Measurements from ENCODE around the gene COL25A1.

The COL25A1 gene

DNA sequence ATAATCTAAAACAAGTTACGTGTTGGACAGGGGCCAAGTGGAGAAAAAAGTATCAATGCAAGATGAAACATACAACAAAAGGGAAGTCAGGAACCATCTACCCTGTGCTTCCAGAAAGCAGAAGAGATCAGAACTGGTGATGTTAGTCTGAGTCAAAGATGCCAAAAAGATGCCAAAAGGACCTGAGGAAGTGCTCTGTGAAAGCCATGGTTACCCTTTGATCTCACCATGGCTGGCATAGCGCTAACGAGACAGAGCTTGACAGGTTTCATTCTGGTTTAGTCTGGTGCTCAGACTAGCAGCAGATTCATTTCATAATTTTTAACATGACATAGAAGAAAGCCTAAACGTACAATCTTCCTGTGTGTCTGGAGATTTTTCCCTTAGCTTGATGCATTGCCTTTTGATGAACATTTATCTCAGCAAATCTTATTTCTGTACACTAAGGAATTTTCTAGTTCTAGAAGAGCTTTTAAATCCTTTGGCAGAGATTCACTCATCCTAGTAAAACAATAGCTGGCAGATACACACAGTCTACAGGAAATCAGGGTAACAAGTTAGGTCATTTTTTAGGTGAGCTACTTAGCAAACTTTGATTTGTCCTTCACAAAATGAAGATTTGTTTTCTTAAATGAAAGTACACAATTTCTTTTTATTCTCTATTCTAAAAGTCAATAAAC is 87.7 kb downstream of the COL25A1 start:
- DNase-seq (ENCODE audit: low read depth), result no peak

DNA sequence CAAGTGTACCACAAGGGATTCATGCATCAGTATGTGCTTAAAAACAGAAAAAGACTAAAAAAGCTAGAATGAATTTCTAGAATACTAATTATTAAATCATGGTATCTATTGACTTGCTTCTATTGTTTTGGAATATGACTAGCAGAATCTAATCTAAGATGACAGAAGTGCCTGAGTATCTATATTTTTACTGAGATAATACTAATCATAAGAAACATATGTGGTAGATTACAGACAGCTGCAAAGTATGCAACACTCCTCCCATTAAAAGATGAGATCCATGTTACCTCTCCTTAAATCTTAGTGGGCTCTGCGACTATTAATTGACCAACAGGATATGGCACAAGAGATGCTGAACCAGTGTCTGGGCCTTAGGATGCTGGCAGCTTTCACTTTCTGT is 89.4 kb downstream of the COL25A1 start:
- no peak for DNase-seq (ENCODE audit: low read depth)

DNA sequence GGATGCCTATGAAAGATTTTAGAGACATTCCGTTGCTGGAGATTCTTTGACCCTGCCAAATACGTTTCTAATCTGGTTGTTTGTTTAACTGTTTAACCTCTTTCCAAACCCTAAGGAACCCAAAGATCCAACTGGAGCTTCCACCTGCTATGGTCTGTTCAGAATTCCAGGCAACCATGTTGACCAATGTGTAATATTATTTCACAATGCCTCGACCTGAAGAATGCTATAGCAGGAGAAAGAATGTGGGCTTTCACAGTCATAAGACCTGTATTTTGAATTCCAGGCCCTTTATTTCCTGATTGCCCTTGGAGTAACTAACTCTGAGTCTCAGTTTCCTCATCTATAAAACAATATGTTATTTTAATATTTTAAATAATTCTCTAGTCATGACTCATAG is 90.8 kb downstream of the COL25A1 start:
- no peak for DNase-seq (ENCODE audit: low read depth)

DNA sequence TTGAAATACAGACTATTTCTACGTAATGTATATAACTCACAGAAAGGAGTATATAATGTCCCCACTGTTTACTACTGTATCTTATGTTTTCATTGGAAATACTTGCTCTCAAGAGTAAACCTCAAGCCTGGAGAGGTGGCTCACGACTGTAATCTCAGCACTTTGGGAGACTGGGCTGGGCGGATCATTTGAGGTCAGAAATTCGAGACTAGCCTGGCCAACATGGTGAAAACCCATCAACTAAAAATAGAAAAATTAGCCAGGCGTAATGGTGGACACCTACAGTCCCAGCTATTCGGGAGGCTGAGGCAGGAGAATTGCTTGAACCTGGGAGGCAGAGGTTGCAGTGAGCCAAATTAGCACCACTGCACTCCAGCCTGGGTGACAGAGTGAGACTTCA is 92.8 kb downstream of the COL25A1 start:
- no peak for DNase-seq (ENCODE audit: low read depth)

DNA sequence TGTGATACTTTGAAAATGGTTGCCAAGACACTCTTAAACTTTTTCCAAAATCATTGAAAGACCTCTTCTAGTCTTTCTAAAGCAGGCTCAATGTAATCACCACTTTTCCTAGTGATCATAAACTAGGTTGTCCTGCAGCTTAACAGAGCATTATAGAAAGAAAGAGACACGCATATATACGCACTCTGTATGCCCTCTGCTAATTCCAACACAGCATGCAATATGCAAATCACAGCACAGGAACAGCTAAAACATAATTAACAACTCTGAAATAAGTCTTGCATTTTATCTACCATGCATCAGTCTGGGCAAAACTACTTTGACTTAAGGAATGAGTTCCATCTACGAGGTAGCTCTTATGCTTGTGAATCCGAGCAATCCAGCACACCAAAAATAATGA is 94.6 kb downstream of the COL25A1 start:
- no peak for DNase-seq (ENCODE audit: low read depth)

DNA sequence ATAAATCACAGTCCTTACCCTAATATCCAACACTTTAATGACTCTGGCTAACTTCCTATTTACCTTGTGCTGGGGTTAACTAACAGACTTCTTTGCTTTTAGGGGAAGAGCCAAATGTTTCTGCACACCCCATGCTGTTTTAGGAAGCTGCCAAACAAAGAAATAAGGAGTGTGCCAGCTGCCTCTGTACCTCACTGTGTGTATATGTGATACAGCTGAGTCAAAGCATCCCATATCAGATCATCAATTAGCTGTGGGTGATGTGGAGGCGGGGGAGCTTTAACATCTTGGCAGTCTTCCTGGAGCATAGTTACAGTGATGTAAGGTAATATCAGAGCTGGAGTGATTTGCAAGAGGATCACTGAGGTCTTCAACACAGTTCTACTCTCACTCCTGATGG is 95.4 kb downstream of the COL25A1 start:
- no peak for DNase-seq (ENCODE audit: low read depth)

DNA sequence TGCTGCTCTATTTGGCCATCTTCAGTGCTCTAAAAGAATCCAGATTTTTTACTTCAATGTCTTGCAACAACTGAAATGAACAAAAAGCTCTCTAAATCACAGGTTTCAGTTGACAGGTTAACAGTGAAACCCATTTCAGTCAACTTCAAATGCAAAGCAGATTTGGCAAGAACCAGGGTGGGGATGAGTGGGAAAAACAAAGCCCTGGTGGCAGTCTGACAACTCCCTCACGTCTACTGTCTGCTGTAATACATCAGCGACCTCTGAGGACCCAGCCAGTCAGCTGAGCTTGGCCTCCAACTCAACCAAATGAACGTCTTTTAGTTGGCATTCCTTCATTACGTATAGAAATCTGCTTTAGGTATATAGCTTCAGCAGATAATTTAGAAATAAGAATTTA is 95.8 kb downstream of the COL25A1 start:
- no peak for DNase-seq (ENCODE audit: low read depth)

DNA sequence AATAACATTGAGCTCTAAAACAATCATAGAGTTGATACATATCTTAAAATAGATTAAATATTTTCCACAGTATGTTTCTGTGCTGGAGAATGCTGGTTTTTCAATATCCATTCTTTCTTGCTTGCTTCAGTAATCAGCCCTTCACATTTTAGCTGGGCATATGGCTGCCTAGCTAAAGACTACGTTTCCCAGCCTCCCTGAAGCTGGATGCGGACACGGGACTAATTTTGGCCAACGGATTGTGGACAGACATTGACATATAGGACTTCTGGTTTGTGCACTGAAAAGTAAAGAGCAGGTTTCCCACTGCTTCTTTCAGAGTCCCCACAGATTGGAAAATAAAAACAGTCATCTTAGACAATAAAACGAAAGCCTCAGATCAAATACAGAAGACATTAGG is 97.3 kb downstream of the COL25A1 start:
- no peak for DNase-seq (ENCODE audit: low read depth)

DNA sequence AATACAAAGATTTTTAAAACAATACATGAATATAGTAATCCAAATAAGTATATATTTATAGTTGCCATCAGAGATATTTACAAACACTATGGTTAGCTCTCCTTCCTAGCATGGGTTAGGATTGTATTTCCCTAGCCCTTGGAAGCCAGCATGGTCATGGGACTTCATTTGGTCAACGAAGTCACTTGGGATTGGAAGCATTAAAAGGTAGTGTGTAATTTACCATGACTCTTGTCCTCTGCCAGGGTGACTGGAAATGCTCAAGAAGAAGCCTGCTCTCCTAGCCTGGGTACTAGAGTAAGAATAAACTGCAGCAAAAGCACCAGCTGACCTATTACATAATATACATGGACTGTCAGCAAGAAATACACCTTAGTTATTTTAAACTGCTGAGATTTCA is 102.9 kb downstream of the COL25A1 start:
- DNase-seq (ENCODE audit: low read depth), result no peak

DNA sequence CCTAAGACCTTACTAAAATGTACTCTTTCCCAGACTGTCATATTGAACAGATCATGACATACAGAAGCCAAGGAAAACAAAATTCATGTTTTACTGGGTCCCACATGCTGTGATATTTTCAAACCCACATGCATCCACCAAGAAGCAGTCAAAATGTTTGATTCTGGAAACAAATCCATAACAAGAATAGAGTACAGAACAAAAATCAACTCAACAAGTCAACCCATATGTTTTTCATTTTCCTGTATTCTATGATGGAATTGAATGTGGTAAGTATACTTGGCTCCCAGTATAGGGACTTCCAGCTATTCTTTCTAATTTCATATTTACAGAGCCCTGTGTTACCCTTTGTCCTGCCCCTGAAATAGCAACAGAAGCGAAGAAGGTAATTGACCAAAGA is 106.8 kb downstream of the COL25A1 start:
- no peak for DNase-seq (ENCODE audit: low read depth)

DNA sequence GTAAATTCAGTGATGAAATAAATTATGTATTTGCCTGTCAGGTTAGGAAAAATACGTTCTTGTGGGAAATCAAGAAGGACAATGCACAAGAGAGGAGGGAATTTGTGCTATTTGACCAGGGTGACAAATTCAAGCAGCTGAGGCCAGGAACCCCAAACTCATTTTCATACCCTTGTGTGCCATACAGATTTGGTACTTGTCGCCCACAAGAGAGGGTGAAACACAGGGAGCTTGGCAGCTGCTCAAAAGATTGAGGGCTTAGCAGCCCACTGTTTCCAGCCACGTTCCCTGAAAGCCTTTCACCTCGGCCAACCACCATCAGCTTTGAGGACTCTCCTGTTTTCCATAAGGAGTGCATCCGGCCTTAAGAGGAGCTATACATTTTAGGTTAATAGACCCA is 111.2 kb downstream of the COL25A1 start:
- DNase-seq (ENCODE audit: low read depth), result no peak

DNA sequence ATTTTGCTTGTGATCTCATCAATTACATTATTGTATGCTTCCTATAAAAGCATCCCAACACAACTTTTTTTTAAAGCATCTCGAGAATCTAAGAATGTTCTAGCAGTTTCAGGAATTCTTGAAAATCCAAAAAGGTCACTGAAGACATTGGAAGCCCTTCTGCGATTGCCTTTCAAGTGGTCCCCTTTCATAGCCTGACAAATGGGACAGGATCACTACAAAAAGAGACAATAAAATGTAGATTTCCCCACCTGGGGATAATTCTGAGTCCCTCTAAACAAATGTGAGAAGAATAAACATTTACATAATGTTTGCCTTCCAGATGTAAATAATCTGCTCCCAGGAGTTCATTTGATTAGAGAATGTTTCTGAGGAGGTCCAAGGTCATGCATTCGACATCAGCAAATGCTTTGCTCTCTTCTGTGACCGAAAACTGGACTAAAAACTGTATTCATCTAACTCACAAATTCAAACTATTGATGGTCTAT is 116.0 kb downstream of the COL25A1 start:
- DNase-seq (ENCODE audit: low read depth), result no peak

DNA sequence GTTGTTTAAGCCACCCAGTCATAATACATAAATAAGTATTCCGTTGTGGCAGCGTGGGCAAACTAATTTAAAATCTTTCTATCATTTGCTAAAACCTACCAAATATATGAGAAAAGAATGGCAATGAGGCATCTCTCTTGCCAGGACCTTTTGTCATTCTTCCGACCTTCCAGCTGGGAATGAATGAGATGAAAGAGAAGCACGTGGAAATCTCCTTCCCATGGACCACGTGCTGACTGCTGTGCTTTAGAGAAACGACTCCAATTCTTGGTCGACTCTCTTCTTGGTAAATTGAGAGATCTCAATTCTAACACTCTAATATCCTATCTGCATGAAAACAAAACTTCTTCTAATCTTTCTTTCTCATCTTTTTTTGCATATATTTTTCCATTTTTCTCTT is 116.5 kb downstream of the COL25A1 start:
- DNase-seq (ENCODE audit: low read depth), result no peak

DNA sequence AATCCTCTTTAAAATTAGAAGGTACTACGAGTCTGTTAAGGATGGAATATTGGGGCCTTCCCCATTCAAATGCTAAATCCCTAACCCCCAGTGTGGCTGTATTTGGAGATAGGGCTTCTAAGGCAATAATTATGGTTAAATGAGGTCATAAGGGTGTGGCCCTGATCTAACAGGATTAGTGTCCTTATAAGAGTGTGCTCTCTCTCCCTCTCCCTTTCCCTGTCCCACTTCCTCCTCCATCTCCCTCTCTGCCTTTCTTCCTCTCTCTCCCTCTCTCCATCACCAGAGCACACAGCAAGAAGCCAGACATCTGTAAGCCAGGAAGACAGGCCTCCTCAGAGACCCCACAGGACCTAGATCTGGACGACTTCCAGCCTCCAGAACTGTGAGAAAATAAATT is 116.9 kb downstream of the COL25A1 start:
- DNase-seq (ENCODE audit: low read depth), result no peak

DNA sequence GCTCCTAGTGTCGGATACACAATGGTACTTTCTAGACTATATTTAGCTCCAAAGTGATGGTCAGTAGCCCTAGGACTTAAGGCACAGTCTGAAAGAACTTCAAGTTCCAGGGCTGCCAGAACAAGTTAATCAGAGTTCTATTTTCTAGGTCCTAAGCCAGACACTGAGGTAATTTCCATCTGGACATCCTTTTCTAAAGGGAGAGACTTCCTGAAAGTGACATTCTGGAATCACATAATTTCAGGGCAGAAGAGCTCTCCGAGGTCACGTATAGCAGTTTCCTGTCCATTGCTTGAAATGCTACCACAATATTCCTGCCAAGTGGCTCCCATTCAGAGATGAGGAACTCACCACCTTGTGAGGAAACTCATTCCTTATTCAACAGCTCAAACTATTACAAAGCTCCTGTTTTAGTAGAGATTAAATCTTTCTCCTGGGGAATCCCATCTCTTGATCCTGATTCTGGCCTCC is 117.9 kb downstream of the COL25A1 start:
- DNase-seq (ENCODE audit: low read depth), result no peak

DNA sequence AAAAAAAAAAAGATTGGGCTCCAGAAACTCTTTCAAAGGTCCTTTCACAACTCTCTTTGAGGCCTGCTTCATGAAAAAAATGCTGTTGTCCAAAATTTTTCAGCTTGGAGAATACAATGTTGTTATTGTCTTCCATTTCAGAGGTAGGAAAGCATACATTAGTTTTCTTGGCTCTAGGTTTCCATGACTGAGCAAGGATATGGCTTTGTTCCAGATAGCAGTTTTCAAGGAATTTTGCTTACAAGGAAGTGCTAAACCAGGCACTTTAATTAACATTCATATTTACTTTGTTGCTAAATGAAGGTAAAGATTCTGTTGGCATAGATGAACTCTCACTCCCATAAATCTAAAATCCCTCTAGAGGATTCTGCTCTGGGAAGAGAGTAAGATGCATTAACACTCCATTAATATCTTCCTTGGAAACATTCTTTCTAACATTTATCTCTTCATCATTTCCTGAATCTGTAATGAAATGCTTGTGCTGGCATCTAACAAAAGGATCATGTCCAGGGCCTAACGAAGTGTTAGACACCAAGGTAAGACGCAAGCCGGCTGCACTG is 118.4 kb downstream of the COL25A1 start:
- no peak for DNase-seq (ENCODE audit: low read depth)

DNA sequence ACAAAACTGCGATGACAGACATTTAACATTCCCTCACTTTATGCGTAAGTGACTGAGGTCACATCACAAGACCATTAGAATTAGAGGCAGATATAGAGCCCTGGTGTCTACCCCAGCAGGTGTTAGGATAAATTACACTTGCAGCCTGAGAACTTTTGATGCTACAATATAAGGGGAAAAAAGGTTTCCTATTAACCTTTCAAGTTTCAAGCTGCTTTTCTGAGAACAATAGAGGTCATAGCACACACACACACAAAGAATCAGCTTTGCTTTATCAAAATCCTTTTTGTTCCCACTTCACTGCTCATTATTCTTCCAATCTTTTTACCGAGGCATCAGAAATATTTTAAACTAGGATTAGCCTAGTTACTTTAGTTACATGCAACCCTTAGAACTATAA is 119.8 kb downstream of the COL25A1 start:
- DNase-seq (ENCODE audit: low read depth), result no peak

DNA sequence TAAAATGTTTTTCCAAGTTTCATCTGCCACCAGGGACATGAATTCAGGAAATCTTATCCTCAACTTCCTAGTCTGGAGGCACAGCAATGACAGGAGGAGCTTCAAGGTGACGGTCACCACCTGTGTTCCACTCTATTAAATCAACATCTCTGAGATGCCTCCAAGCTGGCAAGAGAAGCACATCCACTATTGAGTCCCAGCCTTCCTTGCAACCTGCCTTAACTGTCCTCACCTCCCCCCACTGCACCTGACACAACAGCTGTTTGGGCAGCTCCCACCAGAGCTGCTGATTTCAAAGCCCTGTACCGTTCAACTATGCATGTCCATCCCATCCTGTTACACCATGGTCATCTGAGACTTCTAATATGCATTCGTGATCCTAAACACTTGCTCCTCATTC is 123.4 kb downstream of the COL25A1 start:
- DNase-seq (ENCODE audit: low read depth), result no peak

DNA sequence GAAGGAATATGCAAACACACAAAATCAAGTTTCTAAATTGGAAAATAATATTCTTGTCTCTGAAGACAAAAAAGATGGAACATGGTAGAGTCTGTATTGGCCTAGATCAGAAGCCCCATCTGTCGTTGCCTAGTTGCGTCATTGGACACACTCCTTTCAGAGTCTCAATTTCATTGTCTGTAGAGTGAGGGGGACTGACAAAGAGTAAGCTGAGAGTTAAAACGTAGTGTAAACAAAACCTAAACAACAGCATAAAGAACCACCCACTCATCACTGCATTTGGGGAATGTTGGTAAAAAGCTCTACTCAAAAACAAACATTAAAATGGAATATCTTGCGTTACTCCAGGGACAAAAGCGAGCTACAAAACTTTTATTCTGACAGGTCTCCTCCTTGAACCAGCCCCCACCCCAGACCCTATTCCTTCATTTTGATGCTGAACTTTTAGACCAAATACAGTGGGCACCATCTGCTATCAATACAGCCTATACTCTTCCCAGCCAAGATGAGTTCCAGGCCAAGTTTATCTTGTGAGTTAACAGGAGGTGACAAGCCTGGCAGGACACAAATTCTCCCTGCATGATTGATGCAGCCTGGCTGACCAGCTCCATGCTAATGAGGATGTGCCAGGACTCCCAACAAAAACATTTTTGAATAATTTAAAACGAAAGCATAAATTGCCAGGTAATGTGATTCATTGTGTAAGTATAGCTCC is 125.2 kb downstream of the COL25A1 start:
- no peak for DNase-seq (ENCODE audit: low read depth)

DNA sequence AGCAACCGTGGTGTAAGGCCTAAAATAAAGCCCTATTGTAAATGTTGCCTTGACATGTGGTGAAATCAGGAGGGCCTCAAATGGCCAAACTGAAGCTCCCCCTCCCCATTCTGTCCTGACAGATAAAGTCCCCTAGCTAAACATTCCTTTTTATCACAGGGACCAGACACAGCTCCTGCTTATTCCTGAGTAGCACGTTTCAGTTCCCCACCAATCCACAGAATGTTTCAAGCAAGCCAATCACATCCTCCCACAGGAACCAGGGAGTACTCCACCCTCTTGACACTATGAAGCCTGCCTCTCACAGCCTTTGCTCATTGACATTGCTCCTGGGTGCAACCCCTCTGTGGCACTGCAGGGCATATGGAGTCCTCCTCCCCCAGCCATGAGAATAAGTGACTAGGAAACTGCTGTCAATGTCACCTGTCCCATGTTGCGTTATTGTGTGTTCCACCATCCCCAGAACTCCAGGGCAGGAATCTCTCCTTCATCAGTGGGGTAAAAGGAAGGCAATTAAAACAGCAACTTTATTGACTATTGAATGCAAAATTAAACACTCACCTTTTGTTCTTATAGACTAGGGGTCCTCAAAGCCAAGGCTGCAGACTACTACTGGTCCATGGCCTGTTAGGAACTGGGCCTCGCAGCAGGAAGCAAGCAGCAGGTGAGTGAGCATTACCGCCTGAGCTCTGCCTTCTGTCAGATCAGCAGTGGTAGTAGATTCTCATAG is 128.1 kb downstream of the COL25A1 start:
- no peak for DNase-seq (ENCODE audit: low read depth)

DNA sequence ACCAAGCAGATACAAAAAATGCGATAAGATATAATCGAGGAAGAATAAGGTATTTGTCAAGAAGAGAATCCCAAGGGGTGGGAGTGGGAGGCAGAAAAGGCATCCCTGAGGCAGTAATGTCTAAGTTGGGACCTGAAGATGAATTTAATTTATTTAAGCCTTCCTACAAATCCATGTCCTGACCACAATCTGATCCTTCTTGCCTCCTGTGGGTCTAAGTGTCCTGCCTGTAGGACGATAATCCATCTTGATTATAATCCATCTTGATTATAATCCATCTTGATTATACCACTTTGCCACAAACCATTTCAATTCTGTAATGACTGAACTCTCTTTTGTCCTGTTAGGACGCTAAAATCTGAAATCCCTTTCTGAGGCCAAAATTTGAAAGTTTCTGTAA is 130.2 kb downstream of the COL25A1 start:
- DNase-seq (ENCODE audit: low read depth), result no peak

DNA sequence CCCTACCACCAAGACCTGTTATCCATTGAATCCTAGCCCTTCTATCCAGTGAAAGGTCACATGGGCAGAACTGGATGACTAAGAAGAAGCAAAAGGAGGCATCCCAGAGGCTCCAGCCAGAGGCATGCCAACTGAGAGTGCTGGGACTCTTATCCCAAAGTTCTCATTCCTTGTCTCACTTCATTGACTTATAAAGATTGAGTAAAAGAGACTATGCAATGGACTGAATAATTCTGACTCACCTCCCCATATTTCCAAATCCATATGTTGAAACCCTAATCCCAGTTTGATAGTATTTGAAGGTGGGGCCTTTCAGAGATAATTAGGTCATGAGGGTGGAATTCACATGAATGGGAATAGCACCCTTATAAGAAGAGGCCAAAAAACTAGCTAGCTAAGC is 131.4 kb downstream of the COL25A1 start:
- no peak for DNase-seq (ENCODE audit: low read depth)

DNA sequence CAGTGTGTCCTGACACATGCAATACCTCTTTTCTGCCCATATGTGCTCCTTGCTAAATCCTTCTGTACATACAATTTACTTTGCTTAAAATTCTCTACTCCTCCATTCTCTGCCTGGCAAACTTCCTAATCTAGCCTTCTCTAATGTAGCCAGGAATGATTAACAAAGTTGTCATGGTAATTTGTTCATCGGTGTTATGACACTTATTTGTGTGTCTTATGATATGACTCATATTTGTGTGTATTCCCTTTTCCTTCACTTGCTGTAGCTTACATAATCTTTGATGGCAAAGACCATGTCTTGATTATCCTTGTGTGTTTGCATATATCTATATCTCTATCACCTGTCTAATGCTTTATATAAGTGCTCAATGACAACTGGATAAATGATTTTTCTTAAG is 133.3 kb downstream of the COL25A1 start:
- DNase-seq (ENCODE audit: low read depth), result no peak

Measured in activated T-cell treated with anti-CD3 and anti-CD28 coated beads for 48 hours (primary cell).